GM18517 (cell line): ENCODE measurements around the gene STX18.

Experiments
- ATAC-seq: cut with Tn5 transposase; IDR thresholded peaks from one replicate; pipeline ENCODE4 v1.9.1; 2021; ENCODE audit warnings: mild to moderate bottlenecking, moderate library complexity; ENCODE audit not compliant: unreplicated experiment

Gene STX18

DNA sequence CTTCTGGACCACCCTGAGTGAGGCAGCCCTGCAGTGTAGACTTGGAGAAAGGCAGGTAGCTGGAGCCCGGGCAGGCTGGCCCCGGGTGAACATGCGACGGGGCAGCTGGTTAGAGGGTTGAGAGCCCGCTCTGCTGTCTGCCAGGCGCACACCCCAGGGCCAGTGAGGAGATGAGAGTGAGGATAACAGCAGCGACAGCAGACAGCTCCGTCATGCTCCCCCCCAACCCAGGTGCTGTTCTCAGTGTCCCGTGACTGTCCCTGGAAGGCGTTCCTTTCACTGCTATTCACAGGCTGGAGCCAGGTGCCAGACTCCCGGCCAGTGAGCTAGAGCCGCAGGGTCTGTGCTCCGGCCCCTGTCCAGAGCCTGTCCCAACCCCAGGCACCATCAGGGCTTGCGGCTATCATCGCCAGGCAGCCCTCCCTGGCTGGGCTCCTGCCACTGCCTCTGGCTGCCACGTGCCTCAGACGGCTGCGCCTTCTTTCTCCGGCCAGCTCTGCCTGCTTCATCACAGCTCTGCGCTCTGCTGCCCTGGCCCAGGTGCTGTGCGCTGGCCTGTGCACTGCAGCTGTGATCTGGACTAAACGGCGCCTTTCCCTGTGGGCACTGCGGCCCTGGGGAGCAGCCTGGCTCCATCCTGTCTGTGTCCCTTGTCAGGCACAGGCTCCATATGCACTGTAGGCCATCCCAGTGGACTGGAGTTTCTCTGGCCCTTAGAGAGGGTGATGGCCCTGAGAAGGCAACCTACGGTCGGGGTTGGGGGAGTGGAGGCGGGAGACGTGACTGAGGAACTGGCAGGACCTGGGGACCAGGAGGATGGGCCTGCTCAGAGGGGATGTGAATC is 135.2 kb downstream of the STX18 start:
- no peak for ATAC-seq

DNA sequence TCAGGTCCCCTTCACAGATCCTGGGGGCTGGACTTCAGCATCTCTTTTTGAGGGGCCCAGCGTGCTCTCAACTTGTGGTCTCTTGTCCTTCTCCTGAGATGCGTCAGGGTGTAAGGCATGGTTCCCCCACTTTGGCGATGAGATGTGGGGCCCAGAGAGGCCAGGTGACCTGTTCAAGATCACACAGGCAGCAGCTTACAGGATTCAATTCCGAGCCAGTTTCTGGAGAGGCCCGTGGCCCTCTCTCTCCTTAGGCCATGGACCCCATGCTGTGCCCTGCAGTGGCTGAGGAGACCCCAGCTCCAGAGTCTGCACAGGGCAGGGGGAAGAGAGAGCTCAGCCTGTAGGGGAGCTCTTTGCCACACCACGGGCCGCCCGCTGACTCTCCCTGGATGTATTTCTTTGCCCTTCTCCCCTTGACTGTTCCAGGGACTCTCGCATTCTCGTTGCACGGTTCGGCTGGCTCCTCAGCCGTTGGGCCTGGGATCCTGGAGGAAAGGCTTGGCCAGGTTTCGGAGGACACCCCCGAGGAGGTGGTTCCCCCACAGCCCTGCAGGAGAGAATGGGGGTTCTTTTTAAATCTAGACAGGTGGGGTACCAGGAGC is 136.4 kb downstream of the STX18 start:
- no peak for ATAC-seq

DNA sequence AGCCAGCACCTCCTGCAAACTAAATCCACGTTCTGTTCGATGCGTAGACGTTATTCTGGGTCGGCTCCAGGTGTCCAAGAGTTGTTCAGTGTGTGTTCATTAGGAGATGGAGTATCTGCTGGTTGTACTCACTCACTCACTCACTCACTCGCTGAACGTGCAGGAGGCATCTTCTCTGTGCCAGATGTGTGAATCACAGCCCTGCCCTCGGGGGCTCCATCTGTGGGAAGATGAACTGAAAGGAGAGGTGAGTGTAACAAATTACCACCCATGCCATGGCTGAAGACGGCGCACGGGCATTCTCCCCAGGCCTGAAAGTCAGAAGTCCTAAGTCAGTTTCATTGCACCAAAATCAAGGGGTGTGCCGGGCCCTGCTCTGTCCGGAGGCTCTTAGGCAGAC is 138.9 kb downstream of the STX18 start:
- ATAC-seq: no peak

DNA sequence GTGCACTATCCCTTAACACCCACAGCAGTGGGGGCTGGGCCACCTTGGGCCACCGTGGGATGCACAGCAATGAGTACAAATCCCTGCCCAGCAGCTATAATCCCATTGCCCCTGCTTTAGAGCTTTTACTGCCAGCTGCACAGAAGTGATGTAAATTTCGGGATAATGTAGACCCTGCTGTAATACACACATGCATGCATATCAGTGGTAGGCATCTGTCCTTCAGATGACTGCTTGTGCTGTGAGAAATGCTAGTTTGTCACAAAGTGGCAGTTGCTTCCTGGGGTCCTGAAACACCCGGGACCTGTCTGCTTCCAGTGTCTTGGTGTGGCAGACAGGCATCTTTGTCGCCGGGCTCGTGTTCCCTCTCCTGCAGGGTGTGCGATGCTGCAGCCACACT is 140.8 kb downstream of the STX18 start:
- ATAC-seq: no peak

DNA sequence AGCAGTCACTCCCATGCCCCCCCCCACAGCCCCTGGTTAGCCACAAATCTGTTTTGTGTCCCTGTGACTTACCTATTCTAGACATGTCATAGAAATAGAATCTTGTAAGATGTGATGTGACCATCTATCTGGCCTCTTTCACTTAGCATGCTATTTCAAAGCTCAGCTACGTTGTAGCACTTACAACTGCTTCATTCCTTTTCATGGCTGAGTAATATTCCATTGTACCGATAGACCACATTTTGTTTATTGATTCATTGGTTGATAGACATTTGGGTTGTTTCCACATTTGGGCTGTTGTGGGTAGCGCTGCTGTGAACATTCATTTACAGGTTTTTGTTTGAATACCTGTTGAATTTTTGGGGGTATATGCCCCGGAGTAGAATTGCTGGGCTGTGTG is 143.4 kb downstream of the STX18 start:
- no peak for ATAC-seq

DNA sequence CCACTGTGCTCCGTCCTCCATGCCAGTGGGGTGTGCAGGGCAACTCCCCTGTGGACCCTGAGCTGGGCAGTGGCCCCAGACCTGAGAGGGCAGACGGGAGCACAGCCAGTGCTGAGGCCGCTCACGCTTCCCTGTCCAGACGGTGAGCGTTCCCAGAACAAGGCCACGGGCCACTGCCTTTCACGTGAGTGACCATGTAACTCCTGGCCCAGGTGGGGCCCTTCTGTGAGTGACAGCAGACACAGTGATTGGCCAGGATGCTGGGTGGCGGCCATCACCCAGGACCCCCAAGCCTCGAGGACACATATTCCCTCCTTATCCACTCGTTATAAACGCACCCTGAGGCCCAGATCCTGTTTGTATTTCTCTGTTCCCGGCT is 144.4 kb downstream of the STX18 start:
- ATAC-seq: no peak

DNA sequence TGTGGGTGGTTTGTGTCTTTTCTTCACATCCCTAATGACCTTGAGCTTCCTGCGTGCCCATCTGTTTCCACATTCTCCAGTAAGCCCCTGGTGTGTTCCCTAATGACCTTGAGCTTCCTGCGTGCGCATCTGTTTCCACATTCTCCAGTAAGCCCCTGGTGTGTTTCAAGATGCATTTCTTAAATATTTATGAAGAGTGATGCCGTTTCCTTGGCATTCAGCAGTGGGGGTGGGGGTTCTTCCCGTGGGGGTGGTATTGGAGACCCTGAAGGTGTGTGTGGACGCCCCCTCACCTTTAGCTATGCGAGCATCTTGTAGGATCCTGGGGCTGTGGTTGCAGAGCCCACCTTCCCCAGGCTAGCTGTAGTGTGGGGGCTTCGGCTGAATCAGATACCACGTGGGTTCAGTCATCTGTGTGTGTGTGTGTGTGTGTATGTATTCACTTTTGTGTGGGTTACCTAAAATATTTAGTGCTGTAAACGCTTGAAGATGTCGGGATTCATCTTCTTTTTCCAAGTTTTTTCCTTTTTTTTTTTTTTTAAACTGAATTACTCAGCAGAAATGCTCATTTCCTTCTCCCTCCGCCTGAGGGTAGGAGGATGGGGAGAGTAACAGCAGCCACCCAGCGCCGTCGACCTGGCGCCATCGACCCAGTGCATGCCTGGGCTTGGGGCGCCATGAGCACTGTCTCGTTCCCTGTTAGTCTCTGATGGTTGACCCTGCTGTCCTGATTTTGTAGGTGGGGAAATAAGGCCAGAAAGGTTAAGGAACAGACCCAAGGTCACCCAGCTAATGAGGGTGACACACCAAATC is 145.0 kb downstream of the STX18 start:
- no peak for ATAC-seq

DNA sequence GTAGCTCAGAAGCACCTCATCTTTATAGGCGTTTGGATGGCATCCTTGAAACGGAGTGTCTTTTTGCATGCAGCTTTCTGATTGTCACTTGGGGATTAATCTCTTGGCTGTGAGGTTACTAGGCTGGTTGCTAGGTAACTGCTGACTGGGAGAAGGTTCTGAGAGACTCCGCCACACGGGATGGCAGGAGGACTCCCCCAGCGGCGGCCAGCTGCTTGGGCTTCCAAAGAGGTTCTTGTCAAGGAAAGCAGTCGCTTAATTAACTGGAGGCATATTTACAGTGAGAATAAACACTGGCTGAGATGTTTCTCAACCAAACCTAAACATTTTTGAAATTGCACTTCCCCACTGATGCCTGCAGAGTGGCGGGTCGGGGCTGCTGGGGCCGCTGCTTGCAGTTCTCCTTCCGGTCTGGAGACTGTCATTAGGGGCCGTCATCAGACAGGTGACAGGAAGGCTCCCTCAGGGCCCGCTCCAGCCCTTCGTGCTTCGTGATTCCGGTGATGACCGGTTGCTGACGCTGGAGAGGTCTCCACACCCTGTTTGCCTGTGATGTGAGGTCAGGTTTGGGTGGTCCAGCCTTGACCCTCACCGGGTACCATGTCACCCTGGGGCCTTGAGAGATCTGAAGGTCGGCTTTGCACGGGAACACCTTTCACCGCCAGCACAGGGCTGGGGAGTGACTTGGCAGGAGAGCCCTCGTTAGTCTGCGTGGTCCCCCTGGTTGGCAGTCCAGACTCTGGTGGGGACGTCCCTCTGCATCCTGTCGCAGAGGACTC is 145.8 kb downstream of the STX18 start:
- ATAC-seq: no peak

DNA sequence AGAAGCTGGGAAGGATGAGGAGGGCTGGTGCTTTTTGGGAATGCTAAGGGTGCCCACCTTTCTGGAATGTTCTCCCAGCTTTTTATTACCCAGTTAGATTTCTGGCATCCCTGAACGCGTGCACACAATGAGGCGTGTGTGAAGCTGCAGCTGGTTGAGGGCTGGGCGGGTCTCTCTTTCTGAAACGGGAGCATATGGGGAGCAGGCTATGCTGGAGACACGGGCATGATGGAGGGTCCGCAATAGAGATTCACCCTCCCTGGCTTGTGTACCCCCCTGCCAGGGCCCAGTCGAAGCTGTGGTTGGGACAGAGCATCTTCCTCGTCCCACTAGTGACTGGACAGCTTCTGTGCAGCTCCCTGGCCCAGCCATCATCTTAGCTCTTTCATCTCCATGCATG is 146.5 kb downstream of the STX18 start:
- no peak for ATAC-seq

DNA sequence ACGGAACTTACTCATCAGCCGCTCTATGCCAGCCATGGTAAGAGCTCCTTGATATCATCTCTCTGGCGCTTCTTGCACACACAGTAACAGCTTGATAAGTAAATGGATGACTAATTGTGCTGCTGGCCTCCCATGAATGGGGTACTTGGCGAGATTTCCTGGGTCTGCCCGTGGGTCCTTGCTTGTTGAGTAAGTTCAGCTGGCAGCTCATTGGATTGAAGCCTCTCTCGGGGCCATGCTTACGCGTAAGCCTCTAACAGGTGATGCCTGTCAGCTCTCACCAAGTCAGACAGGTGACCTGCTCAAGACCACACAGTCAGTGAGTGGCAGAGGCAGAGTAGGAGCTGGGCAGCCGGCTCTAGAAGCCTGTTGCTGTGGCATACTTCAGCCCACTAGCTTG is 147.2 kb downstream of the STX18 start:
- no peak for ATAC-seq

DNA sequence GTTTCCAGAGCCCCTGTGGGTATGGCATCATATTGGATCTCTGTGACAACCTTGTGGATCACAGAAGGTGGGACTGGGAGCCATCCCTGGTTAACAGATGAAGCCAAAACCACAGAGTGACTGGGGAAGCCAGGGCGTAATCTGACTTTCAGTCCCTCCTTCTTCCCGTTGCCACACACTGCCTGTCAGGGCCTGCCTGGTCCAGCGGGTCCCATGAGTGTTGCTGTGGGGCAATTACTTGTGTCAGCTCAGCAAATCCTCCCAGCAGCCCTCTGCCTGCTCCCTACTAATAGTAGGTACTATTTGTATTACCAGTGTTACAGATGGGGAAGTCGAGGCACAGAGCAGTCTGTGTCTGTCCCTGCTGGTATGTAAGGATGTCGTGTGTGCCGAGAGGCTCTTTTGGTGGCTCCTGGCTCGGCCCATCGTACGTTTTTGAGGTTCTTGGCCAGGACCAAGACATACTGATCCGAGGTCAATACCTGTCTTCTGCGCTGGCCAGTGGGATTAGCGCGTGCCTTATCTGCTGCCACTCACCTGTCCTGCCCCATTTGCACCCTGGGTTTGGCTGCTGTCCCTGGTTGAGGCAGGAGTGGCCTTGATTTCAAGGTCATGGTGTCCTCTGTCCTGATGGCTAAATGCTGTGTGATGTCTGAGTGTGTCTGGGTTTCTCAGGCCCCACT is 149.2 kb downstream of the STX18 start:
- ATAC-seq: no peak

DNA sequence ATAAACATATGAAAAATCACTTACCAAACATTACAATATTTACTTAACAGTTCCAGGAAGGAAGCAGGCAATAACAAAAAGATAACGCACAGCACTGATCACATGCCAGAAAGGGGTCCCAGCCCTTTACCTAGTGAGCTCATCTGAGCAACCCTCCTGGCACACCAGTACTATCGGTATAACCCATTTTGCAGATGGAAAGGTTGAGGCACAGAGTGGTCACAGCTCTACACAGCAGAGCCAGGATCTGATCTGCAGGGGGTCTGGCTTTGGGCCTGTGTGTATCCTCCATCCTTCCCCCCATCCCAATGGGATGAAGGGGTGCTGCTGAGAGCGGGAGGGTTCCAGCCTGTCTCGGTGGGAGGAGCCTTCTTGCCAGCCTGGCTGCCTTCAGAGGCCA is 150.0 kb downstream of the STX18 start:
- ATAC-seq: no peak

DNA sequence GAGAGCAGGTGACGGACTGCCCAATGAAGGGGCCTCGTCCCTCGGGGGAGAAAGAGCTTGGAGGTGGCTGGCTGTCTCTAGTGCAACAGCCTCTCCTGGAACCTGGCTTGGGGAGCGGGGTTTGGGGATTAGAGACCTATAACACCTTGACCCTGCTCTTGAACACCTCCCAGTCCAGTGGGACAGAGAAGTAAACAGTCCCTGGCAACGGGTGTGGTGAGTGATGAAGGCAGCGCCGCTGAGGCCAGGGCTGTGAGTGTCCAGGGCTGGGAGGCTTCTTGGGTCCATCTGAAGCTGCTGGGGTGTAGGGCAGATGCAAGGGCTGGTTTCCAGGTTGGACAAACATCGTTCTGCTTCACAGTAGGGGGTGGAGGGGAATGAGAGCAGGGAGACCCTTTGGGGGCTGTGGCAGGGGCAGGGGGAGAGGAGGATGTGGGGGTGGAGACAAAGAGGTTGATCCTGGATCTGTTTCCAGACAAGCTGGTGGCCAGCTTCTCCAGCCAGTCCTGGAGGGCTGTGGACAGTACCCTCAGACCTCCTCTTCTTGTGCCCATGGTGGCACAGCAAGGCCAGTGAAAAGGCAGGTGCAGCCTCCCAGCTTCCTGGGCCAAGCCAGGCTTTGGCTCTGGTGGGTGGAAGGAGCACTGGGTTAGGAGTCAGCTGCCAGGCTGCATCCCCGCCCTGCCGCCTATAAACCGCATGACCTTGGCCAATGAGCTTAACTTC is 151.2 kb downstream of the STX18 start:
- ATAC-seq: no peak

DNA sequence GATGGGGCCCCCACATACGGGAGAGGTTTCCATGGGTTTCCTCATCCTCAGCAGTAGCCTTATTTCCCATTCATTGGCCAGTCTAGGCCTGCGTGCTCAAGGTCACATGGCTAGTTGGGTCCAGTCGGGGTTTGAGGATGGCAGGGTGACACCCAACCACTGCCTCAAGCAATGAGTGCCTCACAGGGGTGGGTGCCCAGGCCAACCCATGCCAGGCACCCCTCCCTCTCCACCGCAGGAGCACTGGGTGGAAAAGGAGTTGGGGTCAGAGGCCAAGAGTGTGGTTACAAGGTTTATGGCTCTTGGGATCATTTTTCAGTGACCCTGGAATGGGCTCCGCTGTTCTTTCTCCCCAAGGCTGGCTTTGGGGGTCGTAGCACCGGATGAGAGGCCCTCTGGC is 151.8 kb downstream of the STX18 start:
- ATAC-seq: no peak

DNA sequence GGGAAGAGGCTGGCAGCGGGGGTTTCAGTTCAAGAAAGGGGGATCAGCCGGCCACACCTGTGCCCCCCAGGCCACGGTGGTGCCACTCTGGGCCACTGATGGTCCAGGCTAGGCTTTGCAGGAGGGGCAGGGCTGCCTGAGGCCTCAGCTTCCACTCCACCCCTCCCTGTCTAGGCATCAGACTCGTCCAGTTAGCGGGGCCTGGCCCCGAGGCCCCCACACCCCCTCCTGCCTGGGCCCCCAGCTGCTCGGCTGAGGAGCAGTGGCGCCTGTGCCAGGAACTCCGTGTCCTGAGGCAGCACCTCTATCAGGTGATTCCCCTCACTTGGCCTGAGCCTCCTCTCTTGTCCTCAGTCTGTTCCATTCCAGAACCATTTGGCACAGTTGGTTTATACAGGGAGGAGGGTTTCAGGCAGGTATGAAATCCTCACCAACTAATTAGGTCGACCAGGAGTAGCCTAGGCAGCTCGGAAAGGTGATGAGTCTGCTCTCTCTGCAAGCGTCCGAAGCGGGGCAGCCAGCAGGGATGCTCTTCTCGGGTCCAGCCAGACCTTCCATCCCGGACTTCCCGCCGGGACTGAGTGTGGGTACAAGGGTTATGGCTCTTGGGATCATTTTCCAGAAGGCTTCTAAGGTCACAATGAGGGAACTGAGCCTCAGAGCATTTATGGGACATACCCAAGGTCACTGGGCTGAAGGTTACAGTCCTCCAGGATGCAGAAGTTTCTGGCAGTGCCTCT is 152.8 kb downstream of the STX18 start:
- no peak for ATAC-seq

DNA sequence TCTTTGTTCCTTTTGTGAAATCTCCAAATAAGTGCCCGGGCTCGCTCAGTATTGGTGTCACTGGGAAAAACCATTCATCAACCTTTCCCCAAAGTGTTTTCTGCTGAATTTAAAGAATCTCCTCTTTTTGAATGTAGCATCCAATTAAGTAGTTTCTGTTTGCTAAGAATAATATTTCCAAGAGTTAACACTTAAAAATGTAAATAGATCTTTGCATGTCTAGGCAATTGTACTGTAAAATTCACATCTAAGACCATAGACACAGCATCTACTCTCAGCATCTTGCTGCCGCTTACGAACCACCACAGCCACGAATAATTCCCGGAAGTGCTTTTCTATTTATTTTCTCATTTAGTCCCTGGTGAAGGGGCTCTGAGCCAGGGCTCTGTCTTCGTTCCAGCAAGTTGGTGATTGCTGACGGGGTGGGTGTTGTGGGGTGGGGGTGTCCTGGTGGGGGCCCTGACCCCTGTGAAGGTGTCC is 153.5 kb downstream of the STX18 start:
- ATAC-seq: no peak

DNA sequence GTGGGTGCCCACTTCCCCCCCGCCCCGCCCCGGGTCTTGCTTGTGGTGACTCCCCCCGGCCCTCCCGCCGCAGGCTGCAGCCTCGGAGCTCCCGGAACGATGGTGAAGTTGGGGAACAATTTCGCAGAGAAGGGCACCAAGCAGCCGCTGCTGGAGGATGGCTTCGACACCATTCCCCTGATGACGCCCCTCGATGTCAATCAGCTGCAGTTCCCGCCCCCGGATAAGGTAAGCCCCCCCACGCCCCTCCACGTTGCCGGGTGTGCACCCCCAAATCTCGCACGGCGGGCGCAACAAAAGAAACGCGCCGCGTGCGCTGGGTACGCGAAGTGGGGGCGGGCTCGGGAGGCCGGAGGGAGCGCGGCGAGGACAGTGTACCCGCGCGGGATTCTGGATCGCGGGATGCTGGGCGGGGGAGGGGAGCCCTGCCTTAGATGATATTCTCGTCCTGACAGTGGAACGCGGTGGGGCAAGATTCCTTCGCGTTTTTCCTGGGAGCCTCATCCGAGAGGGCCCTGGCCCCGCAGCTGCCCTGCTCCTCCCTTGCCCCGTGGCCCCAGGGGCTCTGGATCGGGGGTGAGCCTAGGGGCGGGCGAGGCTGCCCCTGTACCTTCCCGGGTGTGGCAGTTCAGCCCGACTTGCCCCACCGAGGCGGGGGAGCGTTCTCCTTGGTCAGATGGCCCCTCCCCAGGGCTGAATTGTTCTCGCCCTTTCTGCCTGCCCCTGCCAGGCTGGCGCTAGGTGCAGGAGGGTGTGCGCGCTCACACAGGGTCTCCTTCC is 154.1 kb downstream of the STX18 start:
- ATAC-seq: no peak

DNA sequence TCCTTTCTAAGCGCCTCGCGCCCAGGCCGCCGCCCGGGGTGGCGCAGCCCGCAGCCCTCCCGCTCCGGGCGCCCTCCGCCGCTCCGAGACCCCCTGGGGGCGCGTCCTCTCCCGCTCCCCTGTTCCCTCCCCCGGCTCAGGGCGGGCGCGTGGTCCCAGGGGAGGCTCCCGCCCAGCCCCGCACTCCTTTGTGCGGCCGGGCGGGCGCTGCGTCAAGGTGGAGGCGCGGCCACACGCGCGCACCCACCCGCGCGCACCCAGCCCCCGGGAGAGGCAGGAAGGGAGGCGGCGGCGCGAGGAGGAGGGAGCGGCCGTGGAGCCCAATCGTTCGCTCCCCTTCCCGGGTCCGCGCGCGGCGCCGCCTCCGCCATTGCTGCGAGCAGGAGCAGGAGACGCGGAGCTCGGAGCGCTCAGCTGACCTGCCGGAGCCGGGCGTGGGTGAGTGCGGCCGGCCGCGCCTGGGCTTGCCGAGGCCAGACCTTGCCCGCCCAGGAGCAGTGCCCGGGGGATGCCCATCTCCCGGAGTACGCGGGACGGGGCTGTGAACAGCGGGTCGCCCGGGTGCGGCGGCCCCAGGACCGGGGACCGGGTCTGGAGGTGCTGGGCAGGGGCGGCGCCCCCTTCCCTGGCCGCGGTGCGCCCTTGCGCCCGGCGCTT is 155.0 kb downstream of the STX18 start, which contains the start of gene NSG1:
TSS of gene NSG1 (plus strand) at position 367 of the 657 bp plus-strand sequence. CDS start 528 bp downstream, outside the sequence.
- no peak for ATAC-seq
